Endothelial cell of umbilical vein (primary cell): ENCODE measurements around the gene KIAA1671. TPM values are rescaled to one million over a fixed set of nuclear protein-coding genes. Genes with fewer than 3 reads are reported as not detected.

ENCODE experiments used
- BruUV-seq: library from RNA; stranded (reverse); fragments of 400-500 nt; replicated peaks from 2 replicates; lab custom pipeline; 2021; lab: Mats Ljungman, UMichigan
- CTCF ChIA-PET: fragments of 300-600, 350-600 bp; sonication (Branson Sonifier 250); formaldehyde crosslinking; loops from one replicate; lab custom pipeline; 2021; ENCODE audit warnings: antibody characterized with exemption, inconsistent platforms; lab: Charles Lee
- POLR2A ChIA-PET: fragments of 300-600, 350-600 bp; sonication (Branson Sonifier 250); formaldehyde crosslinking; loops from one replicate; lab custom pipeline; 2021; ENCODE audit warnings: antibody characterized with exemption, inconsistent platforms; lab: Charles Lee
- DNase-seq: peaks from one replicate; pipeline ENCODE4 v3.0.0-alpha.2; 2011; ENCODE audit warnings: low read depth, low spot score
- FAIRE-seq: peaks from 2 replicates; lab custom pipeline; 2011; peaks lifted over from hg19 to GRCh38; lab: Jason Lieb, UNC
- H2AFZ ChIP-seq: 2 replicates; pipeline ENCODE4 v1.6.0; 2012; ENCODE audit warnings: low read depth, low read length, control low read depth, inconsistent platforms
- H3K27ac ChIP-seq: 2 replicates; pipeline ENCODE4 v1.5.1; 2011; ENCODE audit warnings: low read depth, mild to moderate bottlenecking, control low read depth, low read length, moderate library complexity; ENCODE audit not compliant: insufficient read depth
- H3K27me3 ChIP-seq, 2 experiments: 2 replicates each; pipeline versions ENCODE4 v1.6.0 to v1.6.1; 2011; ENCODE audit warnings: low read length in 2 of 2, mixed read lengths in 1 of 2; ENCODE audit not compliant: control insufficient read depth in 2 of 2, insufficient read depth in 2 of 2
- H3K36me3 ChIP-seq, 2 experiments: 2 replicates in 1 of 2; 3 replicates in 1 of 2; pipeline ENCODE4 v1.5.1; 2011; ENCODE audit warnings: low read length in 2 of 2, mild to moderate bottlenecking in 1 of 2, moderate library complexity in 1 of 2; ENCODE audit not compliant: control insufficient read depth in 2 of 2, insufficient read depth in 2 of 2; ENCODE audit errors: extremely low read depth in 1 of 2
- H3K4me1 ChIP-seq: 3 replicates; pipeline ENCODE4 v1.5.1; 2011; ENCODE audit warnings: mild to moderate bottlenecking, low read length; ENCODE audit not compliant: control insufficient read depth, insufficient read depth; ENCODE audit errors: extremely low read depth
- H3K4me2 ChIP-seq: 2 replicates; pipeline ENCODE4 v1.6.1; 2011; ENCODE audit warnings: low read length, control low read depth, mixed read lengths; ENCODE audit not compliant: insufficient read depth
- H3K4me3 ChIP-seq, 3 experiments: fragments of 200-600 bp in 1 of 3; sonication (generic), shearing (Covaris generic) in 1 of 3; replicated peaks in 1 of 3; 2 replicates each; pipeline ENCODE4 v1.5.1; 2011 to 2016; ENCODE audit warnings: control low read depth in 3 of 3, low read length in 3 of 3, mild to moderate bottlenecking in 2 of 3, inconsistent platforms in 1 of 3, low read depth in 1 of 3, moderate library complexity in 1 of 3; ENCODE audit not compliant: insufficient read depth in 1 of 3
- H3K79me2 ChIP-seq: 2 replicates; pipeline ENCODE4 v1.6.0; 2012; ENCODE audit warnings: low read length, inconsistent platforms; ENCODE audit not compliant: control insufficient read depth, insufficient read depth
- H3K9ac ChIP-seq: replicated peaks from 2 replicates; pipeline ENCODE3; 2011; ENCODE audit warnings: low read length, control low read depth; ENCODE audit not compliant: insufficient read depth; ENCODE audit errors: extremely low read depth
- H3K9me1 ChIP-seq: replicated peaks from 3 replicates; pipeline ENCODE4 v1.6.0; 2011; ENCODE audit warnings: mild to moderate bottlenecking, low read length; ENCODE audit not compliant: control insufficient read depth, insufficient read depth; ENCODE audit errors: extremely low read depth
- H3K9me3 ChIP-seq: replicated peaks from 2 replicates; pipeline ENCODE4 v1.5.1; 2012; ENCODE audit warnings: low read length, inconsistent platforms; ENCODE audit not compliant: control insufficient read depth, insufficient read depth
- H4K20me1 ChIP-seq: replicated peaks from 2 replicates; pipeline ENCODE3; 2011; ENCODE audit warnings: mild to moderate bottlenecking, low read length; ENCODE audit not compliant: control insufficient read depth, insufficient read depth; ENCODE audit errors: extremely low read depth
- CTCF ChIP-seq, 2 donors: IDR thresholded peaks; 1 replicate in 1 of 2; 2 replicates in 1 of 2; pipeline ENCODE4 v1.5.1; 2011; ENCODE audit warnings: low read length in 2 of 2, mild to moderate bottlenecking in 2 of 2, moderate library complexity in 2 of 2, control low read depth in 1 of 2, inconsistent platforms in 1 of 2, low read depth in 1 of 2; ENCODE audit not compliant: insufficient read depth in 1 of 2; ENCODE audit errors: extremely low read depth in 1 of 2
- EZH2 ChIP-seq: IDR thresholded peaks from 2 replicates; pipeline ENCODE4 v1.6.1; 2012; ENCODE audit warnings: borderline replicate concordance, low read depth, mild to moderate bottlenecking, moderate library complexity, low read length, inconsistent platforms; ENCODE audit not compliant: severe bottlenecking
- FOS ChIP-seq: IDR thresholded peaks from 2 replicates; pipeline ENCODE4 v1.6.1; 2011; ENCODE audit warnings: mild to moderate bottlenecking, low read length, moderate library complexity, borderline replicate concordance; ENCODE audit not compliant: insufficient read depth
- GATA2 ChIP-seq: IDR thresholded peaks from 2 replicates; pipeline ENCODE4 v1.7.0; 2011; ENCODE audit warnings: low read depth, mild to moderate bottlenecking, moderate library complexity, mixed read lengths, low read length; ENCODE audit not compliant: insufficient read length, insufficient read depth
- JUN ChIP-seq: IDR thresholded peaks from 2 replicates; pipeline ENCODE4 v1.6.1; 2011; ENCODE audit warnings: borderline replicate concordance, low read depth; ENCODE audit not compliant: insufficient read length, insufficient read depth
- MYC ChIP-seq: IDR thresholded peaks from one replicate; pipeline ENCODE4 v1.6.1; 2011; ENCODE audit warnings: mild to moderate bottlenecking, low read depth, low read length
- POLR2A ChIP-seq: IDR thresholded peaks from 2 replicates; pipeline ENCODE4 v1.6.1; 2012; ENCODE audit warnings: low read depth, mild to moderate bottlenecking, control low read depth, low read length
- POLR2AphosphoS5 ChIP-seq: IDR thresholded peaks from 2 replicates; pipeline ENCODE4 v1.6.1; 2012; ENCODE audit warnings: low read depth, mild to moderate bottlenecking, control low read depth, low read length, moderate library complexity; ENCODE audit not compliant: insufficient read depth
- dilution Hi-C: fragments of 300-500 bp; cut with MboI; formaldehyde crosslinking; loops from one replicate; pipeline ENCODE4 v1.15.0; 2019; ENCODE audit warnings: low sequenced_read_pairs; ENCODE audit not compliant: extremely low pct_ligation_motif_present
- intact Hi-C: fragments of 100-400 bp; cut with micrococcal nuclease; formaldehyde crosslinking; loops from one replicate; pipeline ENCODE4 v1.10.0; 2022
- polyA plus RNA-seq, 4 experiments: library from polyadenylated mRNA; depleted of rRNA in 3 of 4; stranded (reverse) in 3 of 4; unstranded in 1 of 4; fragments of >200 nt; gene quantifications; 2 replicates each; pipeline versions ENCODE4 v1.2.1 to v1.2.3, GENCODE V29; 2011 to 2012; ENCODE audit warnings: missing spikeins in 1 of 4
- total RNA-seq: library from RNA; stranded (reverse); gene quantifications from 2 replicates; pipeline ENCODE4 v1.2.3, GENCODE V29; 2021
- TF ChIP-seq, protein P1 (sequence below): IDR thresholded peaks from 2 replicates; pipeline ENCODE4 v1.6.1; 2011; ENCODE audit not compliant: insufficient read depth, insufficient read length

Gene KIAA1671
- total and polyA plus RNA-seq, 2 donors (not counting 3 experiments of a cell fraction or from before 2014, with no cell fraction given), result 23.1 to 85.1 TPM

DNA sequence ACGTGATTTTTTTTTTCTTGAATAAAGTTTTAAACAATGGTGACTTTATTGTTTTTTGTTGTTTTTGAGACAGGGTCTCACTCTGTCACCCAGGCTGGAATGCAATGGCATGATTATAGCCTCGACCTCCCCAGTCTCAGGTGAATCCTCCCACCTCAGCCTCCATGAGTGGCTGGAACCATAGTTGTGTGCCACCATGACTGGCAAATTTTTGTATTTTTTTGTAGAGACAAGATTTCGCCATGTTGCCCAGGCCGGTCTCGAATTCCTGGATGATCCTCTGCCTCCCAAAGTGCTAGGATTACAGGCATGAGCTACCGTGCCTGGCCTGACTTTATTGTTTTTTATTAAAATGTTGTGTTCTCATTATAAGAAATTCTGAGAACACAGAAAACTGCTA, 235.0 kb downstream of the KIAA1671 start:
- H3K9ac ChIP-seq, result no peak overlapping the region
- intact Hi-C loops (no loop called here), dilution Hi-C loops (no loop called here)
- no peaks in the 10 kb centered on the region for H3K9me3 ChIP-seq
- no peaks in the 10 kb centered on the region for H3K4me1 ChIP-seq
- FAIRE-seq (no peak), DNase-seq (no peak)
- no peak overlapping the region for H3K4me2 ChIP-seq
- ChIA-PET POLR2A (no interaction called here), CTCF (interaction anchor here (1.6 to 5.3 kb wide), 3 partner anchors 14 to 77 kb away, joined by 4 to 23 read pairs (median 5); no protein-coding TSS in a partner anchor)
- no TSS peak for BruUV-seq
- H3K9me1 ChIP-seq, result no peaks in the 10 kb centered on the region
- peaks cover 4 to 35% of the 10 kb centered on the region in 2 experiments for H3K36me3 ChIP-seq
- H4K20me1 ChIP-seq, result no peaks in the 10 kb centered on the region
- H3K27ac ChIP-seq, result no peak overlapping the region
- no peaks in the 10 kb centered on the region for H3K27me3 ChIP-seq
- no peak for TF ChIP-seq CTCF (IDR thresholded peaks at IDR 0.05; ENCODE audit: extremely low read depth in 1 of 2, insufficient read depth in 1 of 2, low read depth in 1 of 2, low read length in 2 of 2)
- no peak for TF ChIP-seq EZH2
- H3K79me2 ChIP-seq, result no peaks in the 10 kb centered on the region
- H2AFZ ChIP-seq, result no peak overlapping the region
- H3K4me3 ChIP-seq, result no peak overlapping the region

- Histone ChIP-seq H3K4me2 (no peak overlapping the region), H3K27me3 (no peaks in the 10 kb centered on the region), H3K9ac (no peak overlapping the region), H3K4me1 (no peaks in the 10 kb centered on the region), H3K9me3 (no peaks in the 10 kb centered on the region), H2AFZ (no peak overlapping the region), H3K27ac (no peak overlapping the region), H3K36me3 (peaks cover 13 to 32% of the 10 kb centered on the region in 2 experiments), H3K4me3 (no peak overlapping the region), H3K9me1 (no peaks in the 10 kb centered on the region), H3K79me2 (no peaks in the 10 kb centered on the region), H4K20me1 (peaks cover 3% of the 10 kb centered on the region)
- TF ChIP-seq POLR2AphosphoS5 (no peak), EZH2 (no peak), FOS (no peak), MYC (no peak), GATA2 (no peak), JUN (no peak), POLR2A (no peak), CTCF (IDR thresholded peaks at IDR 0.05; ENCODE audit: extremely low read depth in 1 of 2, insufficient read depth in 1 of 2, low read depth in 1 of 2, low read length in 2 of 2) (no peak)
- TF ChIP-seq, protein P1, sequence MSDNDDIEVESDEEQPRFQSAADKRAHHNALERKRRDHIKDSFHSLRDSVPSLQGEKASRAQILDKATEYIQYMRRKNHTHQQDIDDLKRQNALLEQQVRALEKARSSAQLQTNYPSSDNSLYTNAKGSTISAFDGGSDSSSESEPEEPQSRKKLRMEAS, result no peak
- dilution Hi-C loops (no loop called here), intact Hi-C loops (no loop called here)
- CTCF ChIA-PET, result interaction anchor here (1.4 kb wide), 1 partner anchor 10 kb away, joined by 4 read pairs; no protein-coding TSS in a partner anchor
- POLR2A ChIA-PET, result no interaction called here
- DNase-seq (no peak), FAIRE-seq (no peak)
- no TSS peak for BruUV-seq
These were observed 239.9 kb downstream of the KIAA1671 start for GRCh38 chr22:25192406-25192805.
